HCEC 1CT (cell line): Measurements from ENCODE around the gene CCDC9.

Experiments
- DNase-seq: peaks from one replicate; pipeline ENCODE4 v3.0.0-alpha.2; 2017

Gene CCDC9

GRCh38 chr19:47302249-47302648 is 45.9 kb downstream of the CCDC9 start:
- DNase-seq = no peak

GRCh38 chr19:47303966-47304365 is 47.6 kb downstream of the CCDC9 start:
- no peak for DNase-seq

GRCh38 chr19:47305309-47305751 is 49.0 kb downstream of the CCDC9 start:
- peak; percentile 85 for DNase-seq

DNA sequence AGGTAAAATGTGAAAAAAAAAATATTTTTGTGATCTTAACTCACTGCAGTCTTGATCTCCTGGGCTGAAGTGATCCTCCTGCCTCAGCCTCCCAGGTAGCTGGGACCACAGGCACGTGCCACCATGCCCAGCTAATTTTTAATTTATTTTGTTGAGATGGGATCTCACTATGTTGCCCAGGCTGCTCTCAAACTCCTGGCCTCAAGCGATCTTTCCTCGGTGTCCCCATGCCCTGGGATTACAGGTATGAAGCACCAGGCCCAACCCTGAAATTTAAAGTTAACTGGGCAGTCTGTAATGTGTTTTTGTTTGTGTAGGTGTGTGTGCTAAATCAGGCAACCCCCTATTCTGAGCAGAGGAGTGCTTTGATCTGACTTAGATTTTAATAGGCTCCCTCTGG is 50.0 kb downstream of the CCDC9 start:
- no peak for DNase-seq

- no peak for DNase-seq
Measured at GRCh38 chr19:47309038-47309437, 52.7 kb downstream of the CCDC9 start.

DNA sequence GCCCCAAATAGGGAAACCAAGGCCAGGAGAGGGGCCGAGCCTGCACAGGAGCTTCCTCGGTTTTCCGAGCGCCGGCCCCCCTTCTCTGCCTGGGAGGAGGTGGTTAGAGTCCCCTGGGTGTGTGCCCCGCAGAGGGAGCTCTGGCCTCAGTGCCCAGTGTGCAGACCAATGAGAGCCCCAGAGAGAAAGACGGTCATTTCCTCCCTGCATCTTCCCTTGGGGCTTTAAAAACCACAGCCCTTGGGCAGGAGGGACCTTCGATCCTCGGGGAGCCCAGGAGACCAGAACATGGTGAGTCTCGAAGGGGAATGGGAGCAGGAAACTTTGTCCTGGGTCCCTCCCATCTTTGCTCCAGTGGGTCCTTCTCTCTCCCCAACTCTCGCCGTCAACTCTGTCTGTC is 53.3 kb downstream of the CCDC9 start, which contains the start of gene C5AR1:
Gene C5AR1, plus strand, starts transcription at position 254 of the 400 bp plus-strand sequence. Its CDS starts 35 bp downstream, at position 289.
- no peak for DNase-seq

- no peak for DNase-seq
Measured at GRCh38 chr19:47310323-47310722, 54.0 kb downstream of the CCDC9 start.

DNA sequence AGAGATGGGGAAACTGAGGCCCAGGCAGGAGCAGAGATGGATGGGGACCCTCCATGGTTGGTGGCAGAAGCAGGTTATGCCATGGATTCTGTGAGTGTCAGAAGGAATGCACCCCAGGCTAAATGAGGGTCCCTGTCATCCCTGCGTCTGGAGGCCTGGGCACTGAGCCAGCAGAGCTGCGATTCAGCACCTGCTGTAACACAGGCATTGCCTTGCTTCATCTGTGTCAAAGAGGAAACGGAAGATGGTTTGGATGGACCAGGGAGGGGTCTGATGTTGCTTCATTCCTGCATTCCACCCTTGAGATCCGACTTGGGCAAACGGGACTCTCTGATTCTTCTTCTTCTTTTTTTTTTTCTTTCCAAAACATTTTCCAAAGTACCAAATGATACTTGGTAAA is 54.5 kb downstream of the CCDC9 start:
- DNase-seq = no peak

- DNase-seq = no peak
Measured at GRCh38 chr19:47312366-47313006, 56.2 kb downstream of the CCDC9 start.

- DNase-seq = no peak
Measured at GRCh38 chr19:47313754-47314295, 57.5 kb downstream of the CCDC9 start.

DNA sequence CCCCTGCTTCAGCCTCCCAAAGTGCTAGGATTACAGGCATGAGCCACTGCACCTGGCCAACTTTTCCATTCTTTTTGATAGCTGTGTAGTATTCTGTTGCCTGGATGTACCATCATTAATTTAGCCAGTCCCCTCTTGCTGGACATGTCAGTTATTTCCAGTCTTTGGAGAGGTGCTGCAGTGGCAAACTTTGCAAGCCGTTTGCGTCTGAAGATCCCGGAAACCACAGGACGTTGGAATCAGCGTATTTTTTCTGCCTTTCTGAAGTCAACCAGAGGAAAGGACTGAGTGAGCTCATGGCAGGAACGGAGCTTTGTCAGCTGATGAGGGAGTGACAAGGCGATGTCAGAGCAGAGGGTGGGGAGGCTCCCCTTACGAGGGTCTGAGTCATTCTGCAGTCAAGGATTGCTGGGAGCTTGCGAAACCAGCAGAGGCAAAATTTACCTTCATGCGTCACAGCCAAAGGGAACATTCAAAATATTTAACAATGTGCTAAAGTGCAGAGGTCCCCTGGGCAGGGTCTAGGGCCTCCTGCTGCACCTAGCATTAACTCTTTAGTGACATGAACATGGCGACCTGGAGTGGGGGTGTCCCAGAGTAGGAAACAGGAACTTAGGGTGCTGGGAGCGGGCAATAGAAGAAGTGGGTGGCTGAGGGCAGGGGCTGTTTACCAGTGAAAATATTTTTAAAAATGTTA is 58.9 kb downstream of the CCDC9 start:
- DNase-seq = peak; percentile 98

DNA sequence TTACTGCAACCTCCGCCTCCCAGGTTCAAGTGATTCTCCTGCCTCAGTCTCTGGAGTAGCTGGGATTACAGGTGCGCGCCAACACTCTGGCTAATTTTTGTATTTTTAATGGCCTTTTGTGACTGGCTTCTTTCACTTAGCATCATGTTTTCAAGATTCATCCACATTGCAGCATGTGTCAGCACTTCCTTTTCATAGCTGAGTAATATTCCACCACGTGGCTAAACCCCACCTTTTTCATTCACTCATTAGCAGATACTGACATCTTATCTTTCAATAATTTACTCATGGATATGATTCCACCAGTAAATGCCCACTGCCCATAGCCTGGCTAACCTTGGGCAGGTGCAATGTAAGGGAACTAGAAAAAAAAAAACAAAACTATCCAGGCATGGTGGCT is 60.2 kb downstream of the CCDC9 start:
- no peak for DNase-seq

- DNase-seq = no peak
Measured at GRCh38 chr19:47319923-47320871, 63.9 kb downstream of the CCDC9 start.
